NCI-H2227 treated with DMSO at 0.1 percent for 48 hours (cell line): ENCODE data around the gene STK16.
A peak's percentile ranks its signal among the peaks of the same experiment; 100 is the strongest.

Source experiments
- DNase-seq: peaks from one replicate; lab custom pipeline; 2025; lab: John Stamatoyannopoulos, UW

STK16 gene

GRCh38 chr2:219289195-219289536, 43.9 kb downstream of the STK16 start:
- no peak for DNase-seq

- DNase-seq: no peak
These were observed 44.5 kb downstream of the STK16 start for GRCh38 chr2:219289537-219290361.

DNA sequence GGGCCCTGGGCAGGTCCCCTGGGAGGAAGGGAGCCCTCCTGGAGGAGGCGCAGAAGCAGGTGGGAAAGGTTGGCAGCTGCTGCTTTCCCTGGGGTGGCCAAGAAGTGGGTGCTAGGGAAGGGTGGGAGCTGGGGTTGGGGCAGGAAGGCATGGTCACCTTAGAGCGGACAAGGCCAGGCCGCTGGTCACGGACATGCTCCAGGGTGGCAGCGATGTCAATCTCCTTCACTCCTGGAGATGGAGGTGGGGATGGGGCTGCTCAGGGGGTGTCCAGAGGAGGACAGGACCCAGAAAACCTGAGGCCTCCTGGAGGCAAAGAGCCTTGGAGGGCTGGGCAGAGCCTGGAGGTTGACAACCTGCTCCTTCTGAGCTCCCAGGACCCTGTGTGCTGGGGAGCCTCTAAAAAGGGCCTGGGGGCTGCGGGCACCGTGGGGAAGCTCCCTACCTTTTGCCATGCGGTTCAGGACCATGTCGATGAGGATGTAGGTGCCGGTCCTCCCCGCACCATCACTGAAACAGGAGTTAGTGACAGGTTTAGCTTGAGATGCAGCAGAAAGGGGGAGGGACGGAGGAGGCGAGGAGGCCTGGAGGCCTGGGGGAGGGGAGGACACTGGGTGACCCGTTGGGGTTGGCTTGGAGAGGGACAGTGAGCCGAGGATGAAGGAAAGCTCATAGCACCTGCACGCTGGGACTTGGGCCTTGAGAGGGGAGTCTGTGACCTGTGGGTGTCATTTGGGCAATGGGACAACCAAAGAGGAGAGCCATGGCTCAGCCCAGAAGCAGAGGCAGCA, 45.3 kb downstream of the STK16 start:
- DNase-seq: no peak

- DNase-seq: no peak
These were observed 46.1 kb downstream of the STK16 start for GRCh38 chr2:219291394-219291793.

GRCh38 chr2:219291910-219292490, 46.7 kb downstream of the STK16 start:
- DNase-seq: no peak

GRCh38 chr2:219292616-219293015, 47.3 kb downstream of the STK16 start:
- no peak for DNase-seq

DNA sequence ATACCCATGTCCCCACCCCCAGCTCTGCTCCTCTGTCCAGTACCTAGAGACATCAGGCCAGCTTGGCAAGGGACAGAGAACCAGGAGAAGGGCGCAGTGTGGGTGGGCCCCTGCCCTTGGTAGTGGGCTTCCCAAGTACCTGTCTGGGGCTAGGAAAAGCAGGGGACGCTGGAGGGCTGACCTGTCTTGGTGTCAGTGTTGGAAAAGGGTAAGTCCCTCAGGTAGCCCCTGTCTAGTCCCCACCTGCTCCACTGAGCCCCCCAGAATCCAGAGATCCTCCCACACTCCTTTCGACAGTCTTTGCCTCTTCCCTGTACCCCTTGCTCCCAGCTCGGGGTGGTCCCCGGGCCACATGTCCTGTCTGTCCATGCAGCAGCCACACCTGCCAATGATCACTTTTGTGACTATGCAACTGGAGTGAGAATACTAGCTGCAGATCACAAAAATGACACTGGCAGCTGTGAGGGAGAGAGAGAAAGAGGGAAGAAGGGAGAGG, 48.5 kb downstream of the STK16 start:
- DNase-seq: no peak

- no peak for DNase-seq
These were observed 49.4 kb downstream of the STK16 start for GRCh38 chr2:219294356-219295351.

DNA sequence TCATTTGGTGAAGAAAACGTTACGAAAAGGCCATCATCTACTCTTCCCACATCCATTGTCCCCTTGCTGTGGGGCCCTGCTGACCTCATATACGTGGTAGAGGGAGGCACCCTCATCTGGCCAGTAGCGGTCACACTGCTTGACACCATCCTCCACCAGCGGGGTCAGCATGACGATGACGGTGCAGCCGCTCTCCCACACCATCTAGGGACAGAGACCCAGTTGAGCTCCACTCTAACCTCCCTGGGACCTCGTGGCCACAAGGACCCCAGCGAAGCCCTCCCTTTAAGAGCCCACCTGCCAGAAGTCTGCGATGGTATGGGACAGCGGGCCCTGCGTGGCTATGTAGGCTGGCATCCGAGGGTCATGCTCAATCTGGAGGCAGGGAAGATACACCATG, 50.9 kb downstream of the STK16 start:
- no peak for DNase-seq

DNA sequence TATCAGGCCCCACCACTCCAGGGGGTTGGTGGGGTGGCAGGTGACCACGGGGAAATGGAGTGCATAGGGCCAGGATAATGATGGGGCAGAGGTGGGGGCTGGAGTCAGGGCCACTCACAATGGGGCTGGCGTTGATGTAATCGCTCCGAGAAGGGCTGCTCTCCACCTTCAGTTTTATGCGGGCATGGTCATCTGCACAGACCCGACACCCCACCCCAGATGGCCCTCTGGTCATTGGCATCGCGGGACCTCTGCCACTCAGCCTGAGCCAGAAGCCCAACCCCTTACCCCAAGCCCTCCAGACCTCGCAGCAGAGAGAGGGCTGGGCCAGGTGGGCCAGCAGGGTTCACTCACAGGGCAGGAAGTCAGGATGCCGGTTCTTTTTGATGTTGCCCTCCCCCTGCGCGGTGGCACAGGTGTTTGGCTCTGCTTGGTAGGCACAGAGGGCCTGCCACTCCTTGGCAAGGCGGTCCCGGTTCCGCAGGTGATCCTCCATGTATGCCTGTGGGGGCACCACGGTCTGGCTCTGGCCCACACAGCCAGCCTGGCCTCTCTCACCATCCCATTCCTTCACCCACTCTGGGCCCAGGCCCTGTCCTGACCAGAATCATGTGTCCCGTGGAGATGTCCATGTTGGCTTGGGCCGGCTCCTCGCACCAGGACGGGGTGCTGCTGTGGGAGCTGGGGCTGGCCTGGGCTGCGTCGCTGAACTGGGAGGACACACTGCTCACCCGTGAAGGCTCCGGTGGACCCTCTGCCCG, 51.5 kb downstream of the STK16 start:
- DNase-seq: no peak

GRCh38 chr2:219297766-219298456, 52.6 kb downstream of the STK16 start:
- DNase-seq: no peak

- peak; percentile 70 for DNase-seq
These were observed 53.6 kb downstream of the STK16 start for GRCh38 chr2:219298759-219299371.

GRCh38 chr2:219299372-219299760, 54.1 kb downstream of the STK16 start:
- no peak for DNase-seq
